Measurements from ENCODE around the gene DNMT1.
"Not testable (repeated sequence)": the region's sequence is repeated elsewhere in the genome, so short reads cannot be mapped to it uniquely, and the experiment has no call there.

Gene DNMT1

DNA sequence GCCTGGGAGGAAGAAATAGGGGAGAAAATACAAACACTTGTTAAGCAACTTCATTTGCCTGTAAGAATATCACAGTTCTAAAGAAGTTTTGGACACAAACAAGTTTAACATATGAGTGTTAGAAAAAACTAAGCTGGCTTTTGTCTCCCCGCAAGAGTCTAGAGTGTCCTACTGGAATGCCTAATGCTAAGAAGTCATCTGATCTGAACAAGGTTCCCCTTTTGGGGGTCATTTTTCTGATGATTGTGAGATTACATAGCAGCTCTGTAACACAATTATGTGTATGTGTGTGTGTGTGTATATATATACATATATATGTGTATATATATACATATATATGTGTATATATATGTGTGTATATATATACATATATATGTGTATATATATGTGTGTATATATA lies 12.7 kb downstream of the DNMT1 start:
- no peak for DNase-seq

- DNase-seq, result no peak
These were observed 14.3 kb downstream of the DNMT1 start for GRCh38 chr19:10180459-10180858.

- DNase-seq, result not testable (repeated sequence)
These were observed 14.7 kb downstream of the DNMT1 start for GRCh38 chr19:10180024-10180423.

GRCh38 chr19:10173527-10173926 lies 21.2 kb downstream of the DNMT1 start:
- DNase-seq, result no peak

GRCh38 chr19:10168386-10168948 lies 26.3 kb downstream of the DNMT1 start:
- DNase-seq, result no peak

DNA sequence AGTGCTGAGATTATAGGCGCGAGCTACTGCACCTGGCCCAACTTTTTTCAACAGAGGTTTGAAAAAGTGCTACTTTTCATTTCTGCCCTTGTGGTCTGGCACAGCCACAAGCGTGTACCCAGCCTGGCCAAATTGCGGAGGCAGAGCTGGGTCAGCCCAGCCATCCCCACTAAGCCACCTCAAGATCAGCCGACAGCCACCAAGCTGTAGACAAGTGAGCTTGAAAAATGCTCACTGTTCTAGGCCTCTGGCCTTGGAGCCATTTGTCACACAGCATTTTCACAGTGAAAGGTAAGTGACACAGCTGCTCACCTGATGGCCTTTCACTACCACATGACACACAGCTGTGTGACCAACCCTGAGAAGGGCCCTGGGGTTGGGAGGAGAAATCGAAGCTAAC lies 27.3 kb downstream of the DNMT1 start:
- no peak for DNase-seq

- not testable (repeated sequence) for DNase-seq
These were observed 28.3 kb downstream of the DNMT1 start for GRCh38 chr19:10166501-10166900.

DNA sequence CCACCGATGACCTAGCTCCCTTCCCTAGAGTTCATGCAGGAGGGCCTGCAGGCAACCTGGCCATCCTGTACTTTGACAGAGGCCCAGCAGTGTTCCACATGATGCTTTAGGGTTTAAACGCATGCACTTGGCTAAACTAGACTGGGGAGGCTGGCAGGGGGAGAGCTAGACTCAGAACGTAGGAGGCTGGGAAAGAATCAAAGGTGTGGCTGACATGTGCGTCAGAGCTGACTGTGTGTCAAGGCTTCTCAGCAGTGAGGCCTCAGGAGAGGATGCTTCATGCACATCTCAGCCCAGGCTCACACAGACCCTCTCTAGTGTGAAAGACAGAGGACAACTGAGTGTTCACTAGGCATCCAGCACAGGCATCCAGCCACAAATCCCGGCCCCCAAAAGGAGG lies 28.7 kb downstream of the DNMT1 start:
- no peak for DNase-seq

GRCh38 chr19:10163536-10163935 lies 31.2 kb downstream of the DNMT1 start:
- DNase-seq, result no peak

- DNase-seq, result no peak
These were observed 35.1 kb downstream of the DNMT1 start for GRCh38 chr19:10159610-10160009.

DNA sequence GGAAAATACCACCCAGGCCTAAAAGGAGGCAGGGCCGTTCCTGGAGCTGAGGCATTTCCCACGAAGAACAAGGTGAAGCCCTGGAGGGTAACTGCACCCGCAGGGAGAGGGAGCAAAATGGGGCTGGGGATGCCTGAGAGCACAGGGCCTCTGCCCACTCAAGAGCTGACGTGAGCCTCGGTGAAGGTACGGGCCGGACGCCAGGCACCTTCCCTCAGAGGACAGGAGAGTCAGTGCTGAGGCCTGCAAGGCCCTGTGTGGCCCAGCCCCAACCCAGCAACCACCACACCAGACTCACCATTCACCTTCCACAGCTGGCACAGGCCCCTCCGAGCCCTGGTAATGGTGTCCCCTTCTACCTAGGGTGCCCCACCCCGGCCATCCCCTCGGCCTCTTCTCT lies 36.3 kb downstream of the DNMT1 start:
- no peak for DNase-seq

GRCh38 chr19:10158071-10158470 lies 36.7 kb downstream of the DNMT1 start:
- no peak for DNase-seq

- no peak for DNase-seq
These were observed 38.9 kb downstream of the DNMT1 start for GRCh38 chr19:10155839-10156238.

GRCh38 chr19:10152100-10152499 lies 42.7 kb downstream of the DNMT1 start:
- no peak for DNase-seq

GRCh38 chr19:10151521-10151920 lies 43.2 kb downstream of the DNMT1 start:
- no peak for DNase-seq

- DNase-seq, result no peak
These were observed 45.3 kb downstream of the DNMT1 start for GRCh38 chr19:10149427-10149826.

GRCh38 chr19:10146142-10146541 lies 48.6 kb downstream of the DNMT1 start:
- no peak for DNase-seq

GRCh38 chr19:10145031-10145430 lies 49.7 kb downstream of the DNMT1 start:
- DNase-seq, result no peak

DNA sequence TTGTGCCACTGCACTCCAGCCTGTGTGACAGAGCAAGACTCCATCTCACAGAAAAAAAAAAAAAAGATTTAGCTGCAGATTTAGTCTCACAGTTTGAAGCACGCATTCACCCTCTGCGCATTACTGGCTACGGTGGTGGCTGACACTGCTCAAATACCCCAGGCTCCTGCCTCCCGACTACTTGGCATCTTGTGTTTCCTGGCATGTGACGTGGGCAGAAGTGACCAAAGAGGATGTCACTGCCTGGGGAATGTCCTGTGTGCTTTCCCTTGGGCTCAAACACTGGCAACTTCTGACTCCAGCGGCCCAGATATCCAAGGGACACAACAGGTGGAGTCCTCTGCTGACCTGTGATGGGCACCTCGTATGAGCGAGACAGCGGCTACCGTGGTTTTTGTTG lies 50.4 kb downstream of the DNMT1 start:
- no peak for DNase-seq

GRCh38 chr19:10143681-10144080 lies 51.1 kb downstream of the DNMT1 start:
- DNase-seq, result no peak

DNA sequence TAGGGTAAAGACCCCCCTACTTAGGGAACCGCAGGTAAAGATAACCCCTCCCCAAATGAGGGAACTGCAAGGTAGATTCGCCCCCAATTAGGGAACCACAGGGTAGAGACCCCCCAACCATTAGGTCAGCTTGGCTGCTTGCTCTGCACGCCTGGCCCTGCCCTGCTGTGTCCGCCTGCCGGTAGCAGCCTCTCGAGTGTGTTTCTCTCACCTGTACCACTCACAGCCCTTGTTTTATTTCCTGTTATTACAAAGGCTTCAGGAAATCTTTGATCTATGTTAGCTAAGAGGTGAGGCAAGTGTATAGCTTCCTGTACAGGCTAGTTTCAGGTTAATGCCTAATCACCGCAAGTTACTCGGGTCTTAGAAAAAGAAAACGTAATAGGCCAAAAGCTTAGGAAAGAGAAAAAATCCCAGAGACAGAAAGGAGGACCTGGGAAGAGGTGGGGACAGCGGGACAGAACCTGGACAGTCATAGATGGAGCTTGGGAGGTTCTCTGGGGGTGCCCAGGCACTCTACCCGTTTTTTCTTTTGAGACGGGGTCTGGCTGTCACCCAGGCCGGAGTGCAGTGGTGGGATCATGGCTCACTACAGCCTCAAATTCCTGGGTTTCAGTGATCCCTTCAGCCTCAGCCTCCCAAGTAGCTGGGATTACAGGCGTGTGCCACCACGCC lies 51.9 kb downstream of the DNMT1 start:
- no peak for DNase-seq

- no peak for DNase-seq
These were observed 52.8 kb downstream of the DNMT1 start for GRCh38 chr19:10141973-10142372.

DNA sequence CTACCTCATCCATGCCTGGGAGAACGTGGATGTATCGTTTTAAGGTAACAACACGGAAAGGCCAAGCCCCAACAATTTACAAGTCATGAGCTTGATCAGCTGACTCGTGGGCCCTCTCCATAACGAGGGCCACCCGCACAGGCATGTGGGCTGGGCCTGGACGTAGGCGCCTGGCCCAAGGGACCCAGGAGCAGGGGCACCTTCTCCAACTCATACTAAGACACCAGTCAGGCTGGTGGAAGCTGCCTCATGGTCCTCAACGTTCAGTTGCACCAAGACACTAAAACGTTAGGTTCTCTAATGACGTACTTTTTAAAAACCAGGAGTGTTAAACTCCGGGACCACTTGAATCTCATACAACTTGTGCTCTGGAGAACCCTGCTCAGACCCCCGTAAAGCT lies 53.3 kb downstream of the DNMT1 start:
- no peak for DNase-seq

- DNase-seq, result no peak
These were observed 54.8 kb downstream of the DNMT1 start for GRCh38 chr19:10139952-10140351.

Data from activated CD8-positive, alpha-beta memory T cell treated with anti-CD3 and anti-CD28 coated beads, Interleukin-2, amount 50 U/mL, for 48 hours (primary cell).